Stimulated activated effector memory CD8-positive, alpha-beta T cell treated with anti-CD3 and anti-CD28 coated beads, Interleukin-12 subunit alpha, Interleukin-12 subunit beta, amount 100 ng/mL, for 72 hours (primary cell): ENCODE data around the gene PTPRZ1.

Source experiments
- ATAC-seq: fragments of 150-1000 bp; cut with Tn5 transposase; 2 replicates; pipeline ENCODE4 v1.10.0; 2021
- DNase-seq, 2 donors: peaks; one replicate each; pipeline ENCODE4 v3.0.0; 2021 to 2022; ENCODE audit warnings: low spot score in 2 of 2
- H3K27ac Mint-ChIP-seq: one replicate; pipeline ENCODE4 v1.8.0; 2022; ENCODE audit warnings: mild to moderate bottlenecking, mixed read lengths
- H3K36me3 Mint-ChIP-seq: one replicate; pipeline ENCODE4 v1.8.0; 2022; ENCODE audit warnings: mild to moderate bottlenecking, mixed read lengths
- H3K4me1 Mint-ChIP-seq: one replicate; pipeline ENCODE4 v1.8.0; 2022; ENCODE audit warnings: mixed read lengths
- H3K4me3 Mint-ChIP-seq: one replicate; pipeline ENCODE4 v1.8.0; 2022; ENCODE audit warnings: mild to moderate bottlenecking, mixed read lengths
- H3K9me3 Mint-ChIP-seq: one replicate; pipeline ENCODE4 v1.8.0; 2022; ENCODE audit warnings: mixed read lengths

PTPRZ1 gene

GRCh38 chr7:121872831-121873288 lies at the start of gene PTPRZ1:
PTPRZ1 (plus strand) TSS chr7:121873161; CDS start chr7:121873500, 339 bp downstream.
- H3K27ac Mint-ChIP-seq: no peak within 1 kb of the TSS

GRCh38 chr7:121824276-121824675 lies 48.7 kb upstream of the PTPRZ1 start:
- Mint-ChIP-seq H3K4me1 (no peaks in the 10 kb centered on the region), H3K9me3 (peaks cover 14% of the 10 kb centered on the region), H3K4me3 (no peak overlapping the region), H3K36me3 (no peaks in the 10 kb centered on the region), H3K27ac (no peak overlapping the region)
- no peak for DNase-seq
- ATAC-seq: no peak

More at GRCh38 chr7:121872831-121873288, at the start of gene PTPRZ1:
- H3K36me3 Mint-ChIP-seq: no peaks in the 10 kb centered on the region
- peak; percentile 16 for ATAC-seq
- no peak within 1 kb of the TSS for H3K4me3 Mint-ChIP-seq
- no peak for DNase-seq
- H3K4me1 Mint-ChIP-seq: peaks cover 7% of the 10 kb centered on the region
- H3K9me3 Mint-ChIP-seq: no peaks in the 10 kb centered on the region

GRCh38 chr7:121831351-121831750 lies 41.6 kb upstream of the PTPRZ1 start:
- ATAC-seq: no peak
- Mint-ChIP-seq H3K27ac (no peak overlapping the region), H3K4me3 (no peak overlapping the region), H3K4me1 (no peaks in the 10 kb centered on the region), H3K36me3 (no peaks in the 10 kb centered on the region), H3K9me3 (peaks cover 9% of the 10 kb centered on the region)
- DNase-seq: no peak

- no peak for DNase-seq
- Mint-ChIP-seq H3K4me1 (no peaks in the 10 kb centered on the region), H3K36me3 (no peaks in the 10 kb centered on the region), H3K9me3 (peaks cover 9% of the 10 kb centered on the region), H3K27ac (no peak overlapping the region), H3K4me3 (no peak overlapping the region)
- ATAC-seq: no peak
These were observed 41.2 kb upstream of the PTPRZ1 start for GRCh38 chr7:121831801-121832200.

- H3K27ac Mint-ChIP-seq: no peak overlapping the region
- H3K36me3 Mint-ChIP-seq: no peaks in the 10 kb centered on the region
- peaks cover 7% of the 10 kb centered on the region for H3K9me3 Mint-ChIP-seq
- no peaks in the 10 kb centered on the region for H3K4me1 Mint-ChIP-seq
- DNase-seq (no peak), ATAC-seq (no peak)
- no peak overlapping the region for H3K4me3 Mint-ChIP-seq
These were observed 40.6 kb upstream of the PTPRZ1 start for GRCh38 chr7:121832347-121832746.

- Mint-ChIP-seq H3K9me3 (peaks cover 7% of the 10 kb centered on the region), H3K4me1 (no peaks in the 10 kb centered on the region), H3K36me3 (no peaks in the 10 kb centered on the region), H3K27ac (no peak overlapping the region), H3K4me3 (no peak overlapping the region)
- DNase-seq (no peak), ATAC-seq (no peak)
These were observed 39.0 kb upstream of the PTPRZ1 start for GRCh38 chr7:121833991-121834390.

GRCh38 chr7:121837462-121837861 lies 35.5 kb upstream of the PTPRZ1 start:
- Mint-ChIP-seq H3K4me1 (no peaks in the 10 kb centered on the region), H3K27ac (no peak overlapping the region), H3K36me3 (no peaks in the 10 kb centered on the region), H3K9me3 (peaks cover 7% of the 10 kb centered on the region), H3K4me3 (no peak overlapping the region)
- ATAC-seq: no peak
- no peak for DNase-seq

GRCh38 chr7:121847041-121847440 lies 25.9 kb upstream of the PTPRZ1 start:
- DNase-seq (no peak), ATAC-seq (no peak)
- Mint-ChIP-seq H3K36me3 (no peaks in the 10 kb centered on the region), H3K4me1 (no peaks in the 10 kb centered on the region), H3K4me3 (no peak overlapping the region), H3K27ac (no peak overlapping the region), H3K9me3 (peaks cover 4% of the 10 kb centered on the region)

- DNase-seq (no peak), ATAC-seq (no peak)
- peaks cover 4% of the 10 kb centered on the region for H3K9me3 Mint-ChIP-seq
- H3K4me1 Mint-ChIP-seq: no peaks in the 10 kb centered on the region
- no peaks in the 10 kb centered on the region for H3K36me3 Mint-ChIP-seq
- no peak overlapping the region for H3K4me3 Mint-ChIP-seq
- no peak overlapping the region for H3K27ac Mint-ChIP-seq
These were observed 19.7 kb upstream of the PTPRZ1 start for GRCh38 chr7:121853307-121853706.

- ATAC-seq (no peak), DNase-seq (no peak)
- Mint-ChIP-seq H3K4me1 (no peaks in the 10 kb centered on the region), H3K36me3 (no peaks in the 10 kb centered on the region), H3K27ac (no peak overlapping the region), H3K4me3 (no peak overlapping the region), H3K9me3 (peaks cover 3% of the 10 kb centered on the region)
These were observed 12.0 kb upstream of the PTPRZ1 start for GRCh38 chr7:121860953-121861352.

GRCh38 chr7:121862591-121862990 lies 10.4 kb upstream of the PTPRZ1 start:
- ATAC-seq (no peak), DNase-seq (no peak)
- Mint-ChIP-seq H3K27ac (no peak overlapping the region), H3K9me3 (peaks cover 7% of the 10 kb centered on the region), H3K4me1 (no peaks in the 10 kb centered on the region), H3K4me3 (no peak overlapping the region), H3K36me3 (no peaks in the 10 kb centered on the region)

- Mint-ChIP-seq H3K4me1 (peaks cover 7% of the 10 kb centered on the region), H3K36me3 (no peaks in the 10 kb centered on the region), H3K9me3 (peaks cover 4% of the 10 kb centered on the region), H3K4me3 (no peak overlapping the region), H3K27ac (no peak overlapping the region)
- DNase-seq: no peak
- ATAC-seq: no peak
These were observed 1.8 kb upstream of the PTPRZ1 start for GRCh38 chr7:121871188-121871587.

- H3K4me1 Mint-ChIP-seq: peaks cover 7% of the 10 kb centered on the region
- ATAC-seq (no peak), DNase-seq (no peak)
- H3K9me3 Mint-ChIP-seq: no peaks in the 10 kb centered on the region
- no peaks in the 10 kb centered on the region for H3K36me3 Mint-ChIP-seq
- H3K4me3 Mint-ChIP-seq: no peak overlapping the region
- H3K27ac Mint-ChIP-seq: no peak overlapping the region
These were observed 581 bp downstream of the PTPRZ1 start for GRCh38 chr7:121873289-121874194.

- ATAC-seq (no peak), DNase-seq (no peak)
- peaks cover 7% of the 10 kb centered on the region for H3K4me1 Mint-ChIP-seq
- H3K4me3 Mint-ChIP-seq: no peak overlapping the region
- no peak overlapping the region for H3K27ac Mint-ChIP-seq
- H3K36me3 Mint-ChIP-seq: no peaks in the 10 kb centered on the region
- no peaks in the 10 kb centered on the region for H3K9me3 Mint-ChIP-seq
These were observed 1.3 kb downstream of the PTPRZ1 start for GRCh38 chr7:121874298-121874697.

- DNase-seq (no peak), ATAC-seq (no peak)
- Mint-ChIP-seq H3K27ac (no peak overlapping the region), H3K9me3 (no peaks in the 10 kb centered on the region), H3K4me1 (peaks cover 7% of the 10 kb centered on the region), H3K36me3 (no peaks in the 10 kb centered on the region), H3K4me3 (no peak overlapping the region)
These were observed 2.2 kb downstream of the PTPRZ1 start for GRCh38 chr7:121875203-121875602.
